Measurements from ENCODE around the gene ALAD.
"Not testable (repeated sequence)": the region's sequence is repeated elsewhere in the genome, so short reads cannot be mapped to it uniquely, and the experiment has no call there.

Gene ALAD

DNA sequence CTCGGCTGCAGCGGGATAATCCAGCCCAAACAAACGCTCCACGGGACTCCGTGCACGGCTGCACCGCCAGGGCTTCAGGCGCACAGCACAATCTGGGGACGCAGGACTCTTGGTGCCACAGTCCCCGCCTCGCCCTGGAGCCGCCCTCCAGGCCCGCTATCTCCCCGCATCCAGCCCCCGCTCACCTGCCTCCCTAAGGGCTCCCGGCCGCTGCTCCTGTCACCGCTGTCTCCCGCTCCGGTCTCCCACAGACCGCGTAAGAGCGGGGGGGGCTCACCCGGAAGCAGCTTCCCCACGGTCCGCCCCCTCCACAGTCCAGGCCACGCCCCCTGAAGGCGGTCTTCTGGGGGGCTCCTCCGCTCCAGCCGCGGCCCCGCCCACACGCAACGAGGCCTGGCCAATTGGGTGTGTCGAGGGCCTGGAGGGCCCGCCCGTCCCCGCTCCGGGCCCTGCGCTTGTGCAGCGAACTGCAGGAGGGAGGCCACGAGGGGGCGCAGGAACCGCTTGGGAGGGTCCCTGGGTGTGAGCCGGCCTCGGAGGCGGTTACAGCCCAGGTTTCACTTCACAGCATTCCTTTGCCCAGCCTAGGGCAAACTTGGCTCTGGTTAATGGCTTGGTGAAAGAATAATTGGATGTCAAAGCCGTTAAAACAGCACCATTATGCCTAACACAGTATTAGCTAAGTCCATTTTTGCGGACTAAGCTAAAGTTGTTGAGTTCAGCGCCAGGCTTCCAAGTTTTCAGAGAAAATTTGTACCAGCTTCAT lies at the start of gene ALAD:
Gene ALAD, minus strand, starts transcription at position 258 of the 766 bp plus-strand sequence. CDS start 7,725 bp downstream, outside the sequence.
- in situ Hi-C loops (cut with MboI; ENCODE audit: low sequenced_read_pairs) = no loop called here

DNA sequence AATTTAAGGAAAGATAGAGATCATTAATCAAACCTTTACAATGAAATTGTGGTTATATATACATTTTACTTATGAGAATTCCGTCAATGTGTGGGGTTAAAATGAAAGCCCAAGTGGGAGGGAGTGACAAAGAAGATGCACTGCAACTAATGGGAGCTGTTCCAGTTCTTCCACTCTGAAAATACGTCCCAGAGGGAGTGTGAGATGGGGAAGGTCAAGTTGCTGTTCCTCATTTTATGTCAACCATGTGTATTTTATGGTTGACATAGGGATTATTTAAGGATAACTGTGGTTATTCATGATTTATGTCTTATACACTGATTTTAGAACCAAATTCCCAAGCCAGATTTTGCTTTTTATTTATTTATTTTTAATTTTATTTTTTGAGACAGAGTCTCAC lies 48.3 kb upstream of the ALAD start:
- in situ Hi-C loops (cut with MboI; ENCODE audit: low sequenced_read_pairs) = loop anchor here (5.0 kb wide), 1 partner anchor 208 kb away; no protein-coding TSS in a partner anchor

DNA sequence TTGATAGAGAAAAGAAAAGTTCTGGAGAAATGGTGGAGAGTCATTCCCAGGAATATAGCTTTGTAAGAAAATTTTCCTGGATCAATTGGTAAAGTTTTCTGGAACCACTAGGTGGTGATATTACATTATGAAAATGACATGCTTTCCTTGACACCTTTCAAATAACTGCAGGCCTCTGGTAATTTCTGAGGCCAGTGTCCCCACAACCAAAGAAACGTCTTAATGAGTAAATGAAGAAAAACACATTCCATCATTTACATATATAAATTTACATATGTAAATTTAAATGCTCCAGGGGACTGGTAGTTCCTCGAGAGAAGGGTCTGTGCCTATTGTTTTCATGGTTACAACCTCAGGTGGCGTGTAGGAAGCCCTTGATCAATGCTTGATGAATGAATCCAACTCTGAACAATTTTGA lies 45.2 kb upstream of the ALAD start:
- in situ Hi-C loops (cut with MboI; ENCODE audit: low sequenced_read_pairs) = loop anchor here (5.0 kb wide), 1 partner anchor 211 kb away; no protein-coding TSS in a partner anchor

DNA sequence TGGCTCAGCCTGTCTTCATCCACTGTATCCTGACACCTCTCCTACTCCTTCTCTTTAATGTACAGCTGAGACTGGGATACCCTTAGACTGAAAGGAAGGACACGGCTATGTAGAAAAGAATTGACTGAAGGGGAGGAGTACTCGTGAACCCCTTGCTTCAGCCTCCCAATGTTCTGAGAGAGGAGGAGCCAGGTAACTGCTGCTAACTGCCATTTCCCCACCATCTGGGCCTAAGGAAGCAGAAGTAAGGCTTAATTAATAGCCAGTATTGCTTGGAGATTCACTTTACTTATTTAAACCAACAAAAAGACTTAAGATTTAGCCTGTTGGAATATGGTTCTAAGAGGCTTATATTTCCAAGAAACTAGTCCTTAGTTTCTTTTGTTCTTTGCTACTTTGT lies 43.7 kb upstream of the ALAD start:
- in situ Hi-C loops (cut with MboI; ENCODE audit: low sequenced_read_pairs) = loop anchor here (5.0 kb wide), 1 partner anchor 213 kb away; no protein-coding TSS in a partner anchor

DNA sequence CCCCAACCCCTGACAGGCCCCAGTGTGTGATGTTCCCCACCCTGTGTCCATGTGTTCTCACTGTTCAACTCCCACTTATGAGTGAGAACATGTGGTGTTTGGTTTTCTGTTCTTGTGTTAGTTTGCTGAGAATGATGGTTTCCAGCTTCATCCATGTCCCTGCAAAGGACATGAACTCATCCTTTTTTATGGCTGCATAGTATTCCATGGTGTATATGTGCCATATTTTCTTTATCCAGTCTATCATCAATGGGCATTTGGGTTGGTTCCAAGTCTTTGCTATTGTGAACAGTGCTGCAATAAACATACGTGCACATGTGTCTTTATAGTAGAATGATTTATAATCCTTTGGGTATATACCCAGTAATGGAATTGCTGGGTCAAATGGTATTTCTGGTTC lies 36.6 kb upstream of the ALAD start:
- in situ Hi-C loops (cut with MboI; ENCODE audit: low sequenced_read_pairs) = not testable (repeated sequence)

DNA sequence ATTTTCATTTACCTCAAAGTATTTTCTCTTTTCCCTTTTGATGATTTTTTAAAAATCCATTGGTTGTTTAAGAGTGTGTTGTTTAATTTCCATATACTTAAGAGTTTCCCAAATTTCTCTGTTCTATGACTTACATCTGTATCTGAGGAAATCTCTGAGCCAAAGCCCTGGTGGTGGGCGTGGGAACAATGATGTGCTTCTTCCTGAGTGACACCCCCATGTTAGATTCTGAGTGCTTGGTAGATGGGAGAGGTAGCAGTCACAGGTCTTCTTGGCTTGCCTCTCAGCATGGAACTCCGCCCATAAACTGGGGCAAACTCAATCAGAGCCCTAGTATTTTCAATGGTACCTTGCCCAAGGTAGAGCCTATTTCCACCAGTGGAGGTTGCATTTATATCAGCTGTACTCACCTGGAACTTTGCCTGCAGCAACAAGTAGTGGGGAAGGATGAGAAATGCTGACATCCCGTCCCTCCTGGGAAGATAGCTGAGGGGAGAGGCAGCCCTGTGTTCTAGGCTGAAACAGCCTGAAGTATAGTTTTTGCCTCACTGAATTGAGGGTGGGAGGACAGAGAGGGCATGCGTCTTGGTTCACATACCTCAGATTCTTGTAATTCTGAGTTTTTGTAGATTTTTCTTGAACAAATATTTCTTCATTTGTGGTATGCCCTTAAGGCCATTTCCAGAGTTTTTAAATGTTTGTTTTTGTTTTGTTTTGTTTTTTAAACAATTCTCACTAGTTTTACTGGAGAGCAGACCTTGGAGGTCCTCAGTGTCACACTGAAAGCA lies 35.8 kb upstream of the ALAD start:
- in situ Hi-C loops (cut with MboI; ENCODE audit: low sequenced_read_pairs) = no loop called here

DNA sequence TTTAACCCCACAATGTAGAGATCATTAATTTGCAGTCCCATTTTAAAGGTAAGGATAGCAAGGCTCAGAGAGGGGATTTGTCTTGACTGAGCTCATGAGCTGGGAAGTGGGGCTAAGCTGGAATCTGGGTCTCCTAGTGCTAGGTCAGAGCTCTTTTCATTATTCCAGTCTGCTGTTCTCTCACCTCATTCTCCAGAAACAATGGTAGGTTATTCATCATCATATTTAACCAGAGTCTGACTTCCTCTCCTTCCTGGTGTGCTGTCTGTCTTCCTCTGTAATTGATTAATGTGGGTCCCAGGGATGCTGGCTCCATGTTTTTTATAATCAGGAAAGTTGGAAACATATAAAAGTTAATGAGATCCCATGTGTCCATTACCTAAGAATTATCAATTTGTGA lies 30.1 kb upstream of the ALAD start:
- in situ Hi-C loops (cut with MboI; ENCODE audit: low sequenced_read_pairs) = no loop called here

DNA sequence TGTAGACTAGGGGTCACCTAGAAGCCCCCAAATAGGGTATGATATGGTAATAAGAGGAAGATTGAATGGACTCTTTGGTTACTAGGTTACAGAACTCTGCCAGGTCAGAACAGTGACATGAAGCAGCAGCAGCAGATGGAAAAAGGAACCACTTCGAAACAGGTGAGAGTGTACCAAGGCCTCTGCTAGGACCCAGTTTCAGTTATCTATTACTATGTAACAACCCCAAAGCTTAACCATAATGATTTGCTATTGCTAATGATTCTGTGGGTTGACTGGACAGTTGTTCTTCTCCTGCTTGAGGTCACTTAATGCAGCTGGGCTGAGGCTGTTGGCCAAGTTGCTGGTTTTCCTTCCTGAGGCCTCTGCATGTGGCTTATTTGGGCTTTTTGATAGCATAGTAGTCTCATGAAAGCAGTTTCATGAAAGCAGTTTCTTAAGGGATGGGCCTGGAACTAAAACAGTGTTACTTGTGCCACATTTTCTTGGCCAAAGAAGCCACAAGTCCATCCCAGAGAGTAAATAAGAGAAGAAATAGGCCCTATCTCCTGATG lies 27.1 kb upstream of the ALAD start:
- in situ Hi-C loops (cut with MboI; ENCODE audit: low sequenced_read_pairs) = no loop called here

DNA sequence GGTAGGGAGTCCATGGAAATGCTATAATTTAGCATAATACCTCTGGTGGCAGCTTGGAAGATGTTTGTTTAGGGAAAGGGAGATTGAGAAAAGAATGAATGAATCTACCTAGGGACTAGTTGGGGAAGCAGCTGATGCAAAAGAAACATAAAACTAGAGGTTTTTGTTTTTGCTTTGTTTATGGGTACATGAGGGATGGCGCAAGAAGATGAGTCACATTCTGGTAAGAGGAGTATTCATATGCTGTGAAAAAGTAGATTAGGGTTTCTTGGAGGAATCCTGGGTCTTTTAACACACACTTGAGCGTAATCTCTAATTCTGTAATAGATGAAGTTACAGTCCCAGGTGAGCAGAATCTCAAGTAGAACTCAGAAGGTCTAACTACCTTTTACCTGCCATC lies 26.5 kb upstream of the ALAD start:
- in situ Hi-C loops (cut with MboI; ENCODE audit: low sequenced_read_pairs) = no loop called here

DNA sequence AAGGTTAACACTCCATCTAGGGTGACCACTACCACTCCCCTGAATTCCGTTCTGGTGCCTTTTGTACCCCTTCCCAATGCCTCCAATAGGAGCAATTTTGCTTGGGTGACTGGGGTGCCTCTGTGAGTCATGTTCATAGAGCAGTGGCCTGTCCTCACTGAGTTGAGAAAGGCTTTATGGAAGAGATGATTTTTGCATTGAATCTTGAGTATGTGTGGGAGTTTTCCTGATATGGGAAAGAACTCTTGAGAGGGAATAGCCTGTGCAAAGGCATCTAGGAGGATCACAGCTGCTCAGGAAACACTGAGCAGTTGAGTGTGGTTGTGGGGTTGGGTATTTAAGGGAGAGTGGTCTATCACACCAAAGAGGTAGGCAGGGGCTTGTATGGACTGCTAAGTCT lies 25.6 kb upstream of the ALAD start:
- in situ Hi-C loops (cut with MboI; ENCODE audit: low sequenced_read_pairs) = no loop called here

DNA sequence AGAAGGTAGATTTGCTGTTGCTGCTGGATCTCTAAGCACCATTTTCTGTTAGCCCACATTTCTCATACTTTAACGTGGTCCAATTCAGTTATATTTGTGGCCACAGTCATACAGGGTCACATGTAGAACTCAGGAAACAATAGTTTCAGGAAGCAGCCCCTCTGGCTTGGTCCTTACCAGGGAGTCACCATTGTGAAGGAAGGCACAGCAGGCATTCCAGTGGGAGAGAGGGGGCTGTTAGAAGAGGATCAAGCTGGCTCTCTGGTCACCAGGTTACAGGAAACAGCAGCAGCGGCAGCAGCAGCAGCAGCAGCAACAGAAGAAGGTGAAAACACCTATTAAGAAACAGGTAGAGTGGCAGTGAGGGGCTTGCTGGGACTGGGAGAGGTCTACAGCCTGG lies 24.0 kb upstream of the ALAD start:
- in situ Hi-C loops (cut with MboI; ENCODE audit: low sequenced_read_pairs) = no loop called here

DNA sequence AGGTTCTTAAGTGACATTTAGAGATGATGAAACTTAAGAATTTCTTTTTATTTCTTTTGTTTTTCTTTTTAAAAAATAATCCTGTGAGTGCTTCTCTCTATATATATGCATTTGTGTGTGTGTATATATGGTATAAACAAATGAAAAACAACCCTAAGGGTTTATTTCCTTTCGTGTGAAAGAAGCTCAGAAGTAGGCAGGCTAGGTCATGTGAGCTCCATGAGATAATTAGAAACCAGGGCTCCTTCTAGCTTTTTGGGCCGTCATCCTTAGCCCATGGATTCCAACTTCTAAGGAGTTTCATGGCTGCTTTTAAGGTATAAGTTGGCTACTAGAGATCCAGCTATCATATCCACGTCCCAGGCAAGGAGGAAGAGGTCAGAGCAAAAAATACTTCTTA lies 20.6 kb upstream of the ALAD start:
- in situ Hi-C loops (cut with MboI; ENCODE audit: low sequenced_read_pairs) = no loop called here

DNA sequence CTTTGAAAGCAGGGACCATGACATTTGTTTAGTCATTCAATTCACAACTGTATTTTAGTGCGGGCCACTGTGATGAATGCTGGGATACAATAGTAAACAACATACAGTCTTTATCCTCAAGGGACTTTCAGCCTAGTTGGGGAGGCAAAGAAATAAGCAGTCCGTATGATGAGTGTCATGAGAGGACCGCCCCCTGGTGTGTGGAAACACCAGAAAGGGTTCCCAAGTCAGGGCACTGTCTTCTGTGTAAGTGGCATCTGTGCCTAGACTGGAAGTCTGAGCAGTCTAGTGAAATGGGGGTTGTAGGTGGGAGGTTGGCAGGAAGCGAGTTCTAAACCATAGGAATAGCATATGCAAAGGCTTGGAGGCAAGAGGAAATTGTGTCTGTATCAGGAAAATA lies 16.3 kb upstream of the ALAD start:
- in situ Hi-C loops (cut with MboI; ENCODE audit: low sequenced_read_pairs) = no loop called here

DNA sequence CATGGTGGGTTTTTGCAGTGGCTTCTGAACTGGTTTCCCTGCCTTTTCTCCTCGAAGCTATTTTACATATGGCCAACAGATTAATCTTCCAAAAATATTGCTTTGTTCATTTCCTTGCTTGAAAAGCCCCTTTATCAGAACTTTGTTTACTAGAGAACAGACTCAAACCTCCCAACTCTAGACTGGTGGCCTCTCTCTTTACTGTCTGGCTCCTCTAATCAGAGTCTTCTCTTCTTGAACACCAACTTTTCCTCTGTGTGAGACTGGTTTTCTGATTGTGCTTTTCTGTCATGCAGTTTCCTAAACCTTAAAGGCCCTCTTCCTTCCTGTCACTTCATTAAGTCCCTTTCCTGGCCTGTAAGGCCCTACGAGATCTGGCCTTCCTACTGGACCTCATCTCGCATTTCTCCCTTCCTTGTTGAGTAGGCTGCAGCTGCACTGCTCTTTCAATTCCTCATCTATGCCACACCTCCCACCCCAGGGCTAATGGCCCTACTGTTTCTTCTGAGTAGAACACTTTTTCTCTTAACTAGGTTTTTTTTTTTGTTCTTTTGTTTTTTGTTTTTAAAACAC lies 15.2 kb upstream of the ALAD start:
- in situ Hi-C loops (cut with MboI; ENCODE audit: low sequenced_read_pairs) = no loop called here

DNA sequence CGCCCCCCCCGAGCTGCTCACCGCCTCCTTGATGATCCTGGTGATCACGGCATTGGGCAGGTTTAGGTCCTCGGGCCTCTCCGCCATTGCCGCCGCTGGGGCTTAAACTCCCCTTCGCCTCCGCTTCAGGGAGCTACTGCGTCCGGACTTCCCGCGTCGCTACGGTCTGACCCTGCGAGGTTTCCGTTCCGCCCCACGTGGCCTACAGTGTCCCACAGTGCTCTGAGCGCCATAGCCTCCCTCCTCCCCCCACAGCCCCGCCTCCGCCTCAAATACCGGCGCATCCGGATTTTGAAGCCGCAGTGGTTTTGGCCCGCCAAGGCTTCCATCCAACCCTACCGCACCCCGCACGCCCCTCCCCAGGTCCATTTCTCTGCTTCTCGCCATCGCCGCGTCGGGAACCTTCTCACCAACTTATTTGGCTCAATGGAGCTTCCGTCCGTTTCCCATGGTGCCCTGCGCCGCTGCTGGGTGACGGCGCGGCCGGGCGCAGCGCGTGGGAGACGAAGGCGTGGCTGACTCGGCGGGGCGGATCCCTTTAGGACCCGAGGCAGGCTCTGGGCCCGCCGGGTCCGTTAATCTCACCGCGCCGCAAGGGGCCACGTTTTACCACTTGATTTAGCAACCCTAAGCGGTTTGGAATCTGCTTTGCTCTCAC lies 9.3 kb upstream of the ALAD start, which contains the start of the genes C9orf43 and POLE3:
Gene C9orf43, plus strand, starts transcription at position 541 of the 658 bp plus-strand sequence. CDS start 2,747 bp downstream, outside the sequence.
Gene POLE3, minus strand, starts transcription at position 469 of the 658 bp plus-strand sequence. Its CDS starts 382 bp downstream, at position 87.
- in situ Hi-C loops (cut with MboI; ENCODE audit: low sequenced_read_pairs) = no loop called here

DNA sequence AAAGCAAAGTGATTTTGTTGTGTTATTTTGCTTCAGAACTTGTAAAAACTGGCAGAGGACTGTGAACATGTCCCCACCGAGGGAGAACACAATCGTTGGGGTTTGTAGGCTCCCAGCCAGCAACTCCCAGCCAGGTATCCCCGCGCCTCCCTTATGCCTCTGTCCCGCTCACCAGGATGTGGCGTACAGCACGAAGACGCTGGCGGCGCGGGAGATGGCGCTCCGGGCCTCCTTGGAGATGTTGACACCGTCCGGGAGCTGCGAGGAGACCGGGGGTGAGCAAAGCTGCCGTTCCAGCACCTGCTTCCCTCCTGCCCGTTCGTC lies 8.8 kb upstream of the ALAD start:
- in situ Hi-C loops (cut with MboI; ENCODE audit: low sequenced_read_pairs) = no loop called here

DNA sequence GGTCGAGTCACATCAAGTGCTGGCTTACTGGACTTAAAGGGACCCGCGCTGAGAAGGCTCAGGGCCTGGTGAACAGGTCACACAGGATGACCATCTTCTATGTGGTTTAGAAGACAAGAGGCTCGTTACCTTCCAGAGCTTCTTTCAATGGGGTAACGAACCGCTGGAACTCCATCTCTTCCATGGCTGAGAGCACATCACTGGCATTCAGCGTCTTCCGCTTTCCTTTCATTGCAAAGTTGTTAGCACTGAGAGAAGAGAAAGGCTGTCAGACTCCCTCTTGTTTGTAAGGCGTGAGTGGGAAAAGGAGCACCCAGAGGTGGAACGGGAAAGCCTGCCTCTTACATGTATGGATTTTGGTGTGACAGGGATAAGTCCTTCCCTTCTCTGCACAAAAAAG lies 8.4 kb upstream of the ALAD start:
- in situ Hi-C loops (cut with MboI; ENCODE audit: low sequenced_read_pairs) = no loop called here

DNA sequence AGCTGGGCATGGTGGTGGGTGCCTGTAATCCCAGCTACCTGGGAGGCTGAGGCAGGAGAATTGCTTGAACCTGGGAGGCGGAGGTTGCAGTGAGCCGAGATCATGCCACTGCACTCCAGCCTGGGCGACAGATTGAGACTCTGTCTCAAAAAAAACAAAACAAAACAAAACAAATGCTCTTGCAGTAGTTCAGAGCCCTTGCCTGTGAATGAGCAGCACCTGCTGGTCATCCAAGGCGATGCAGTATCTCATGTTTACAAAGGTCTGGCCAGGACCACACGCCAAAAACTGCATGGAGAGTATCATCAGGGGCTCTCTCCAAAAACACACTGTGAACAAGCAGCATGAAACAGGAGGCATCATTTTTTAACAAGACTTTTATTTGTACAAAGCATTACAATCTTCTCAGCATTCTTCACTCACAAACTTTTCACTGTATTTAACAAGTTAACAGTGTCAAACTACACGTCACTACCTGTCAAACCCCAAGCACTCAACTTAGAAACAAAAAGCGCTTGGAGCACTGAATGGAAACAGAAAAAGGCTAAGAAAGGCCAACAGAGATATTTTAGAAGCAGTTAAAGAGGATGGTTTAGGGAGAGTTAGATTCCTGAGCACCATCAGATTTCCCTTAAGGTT lies 5.9 kb upstream of the ALAD start:
- in situ Hi-C loops (cut with MboI; ENCODE audit: low sequenced_read_pairs) = not testable (repeated sequence)

DNA sequence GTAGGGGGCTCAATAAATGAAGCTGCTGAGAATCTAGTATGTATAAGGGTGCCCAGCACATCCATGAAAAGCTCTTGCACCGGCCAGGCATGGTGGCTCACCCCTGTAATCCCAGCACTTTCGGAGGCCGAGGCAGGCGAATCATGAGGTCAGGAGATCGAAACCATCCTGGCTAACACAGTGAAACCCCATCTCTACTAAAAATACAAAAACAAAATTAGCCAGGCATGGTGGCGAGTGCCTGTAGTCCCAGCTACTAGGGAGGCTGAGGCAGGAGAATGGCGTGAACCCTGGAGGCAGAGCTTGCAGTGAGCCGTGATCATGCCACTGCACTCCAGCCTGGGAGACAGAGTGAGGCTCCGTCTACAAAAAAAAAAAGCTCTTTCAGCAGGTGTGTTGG lies 5.3 kb upstream of the ALAD start:
- in situ Hi-C loops (cut with MboI; ENCODE audit: low sequenced_read_pairs) = not testable (repeated sequence)

DNA sequence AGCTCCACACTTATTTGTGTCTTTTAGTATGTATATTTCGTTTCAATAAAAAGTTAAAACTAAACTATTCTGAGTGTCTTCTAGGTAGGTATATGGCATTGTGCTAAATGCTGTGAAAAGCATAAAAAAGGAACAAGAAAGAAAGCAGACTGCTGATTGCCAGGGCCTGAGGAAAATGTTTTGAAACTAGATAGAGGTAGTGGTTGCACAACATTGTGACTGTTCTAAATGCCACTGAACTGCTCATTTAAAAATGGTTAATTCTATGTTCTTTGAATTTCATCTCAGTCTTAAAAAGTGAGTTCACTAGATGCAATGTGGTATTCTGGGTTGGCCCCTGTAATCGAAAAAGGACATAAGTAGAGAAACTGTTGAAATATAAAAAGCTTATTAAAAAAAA lies 2.6 kb upstream of the ALAD start:
- in situ Hi-C loops (cut with MboI; ENCODE audit: low sequenced_read_pairs) = no loop called here
